Measurements from ENCODE around the gene MMD2. TPM values are rescaled to one million over a fixed set of nuclear protein-coding genes. Genes with fewer than 3 reads are reported as not detected.

MMD2 gene
- total and polyA plus RNA-seq, 2 of the 8 experiments (the other 6 are each of a cell fraction or from before 2014, with no cell fraction given), result 0.14 TPM; not detected in 1

DNA sequence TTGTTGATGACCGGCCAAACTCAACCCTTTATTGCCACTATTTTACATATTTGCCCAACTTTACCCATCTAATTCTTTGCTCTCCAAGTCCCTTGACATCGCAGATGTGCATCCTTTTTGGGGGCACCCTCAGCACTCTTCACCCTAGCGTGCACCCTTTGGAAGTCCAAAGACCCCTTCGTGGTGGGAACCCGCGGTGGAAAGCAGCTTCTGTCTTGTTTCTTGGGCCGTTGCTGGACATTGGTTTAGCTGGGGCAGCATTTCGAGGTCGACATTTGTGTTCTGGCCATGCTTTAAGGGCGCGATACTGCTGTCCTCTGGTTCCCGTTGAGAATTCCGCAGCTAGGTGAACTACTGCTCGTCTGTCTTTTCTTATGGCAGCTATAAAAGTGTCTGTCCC, 96.8 kb downstream of the MMD2 start:
- Histone ChIP-seq H3K9me3 (ENCODE audit: insufficient read depth in 2 of 2, low read depth in 1 of 2, low read length in 1 of 2) (peaks cover 2 to 6% of the 10 kb centered on the region in 2 experiments; a peak in 1 of 4 replicates), H3K23ac (ENCODE audit: insufficient read length) (no peak overlapping the region), H3K4me2 (ENCODE audit: insufficient read depth in 1 of 2, low read depth in 2 of 2, low read length in 2 of 2) (no peak overlapping the region), H3K56ac (replicated peaks; ENCODE audit: insufficient read length, low read depth, low read length) (no peak overlapping the region), H3K23me2 (ENCODE audit: low read depth, low read length) (no peaks in the 10 kb centered on the region), H4K20me1 (replicated peaks in 1 of 2; ENCODE audit: control insufficient read depth in 1 of 2, insufficient read depth in 2 of 2, low read length in 2 of 2) (no peaks in the 10 kb centered on the region), H2AK5ac (ENCODE audit: low read depth, low read length) (no peak overlapping the region), H3K18ac (ENCODE audit: extremely low read depth, low read length) (no peak overlapping the region), H3K79me1 (ENCODE audit: low read depth, low read length) (no peaks in the 10 kb centered on the region), H4K91ac (replicated peaks; ENCODE audit: insufficient read length, low read length) (no peak overlapping the region), H2AFZ (ENCODE audit: low read length) (no peak overlapping the region), H3K14ac (ENCODE audit: insufficient read length) (no peak overlapping the region), H3K4me3 (ENCODE audit: extremely low read depth in 1 of 4, insufficient read depth in 2 of 4, low read depth in 3 of 4, low read length in 4 of 4) (no peak overlapping the region), H4K5ac (ENCODE audit: insufficient read length, low read depth, low read length) (no peak overlapping the region), H3K27ac (ENCODE audit: low read depth, low read length) (no peak overlapping the region), H3K4me1 (replicated peaks in 1 of 4; ENCODE audit: control insufficient read depth in 3 of 4, insufficient read depth in 4 of 4, low read length in 3 of 4) (no peaks in the 10 kb centered on the region), H3K9ac (replicated peaks in 1 of 4; ENCODE audit: extremely low read depth in 1 of 4, low read depth in 3 of 4, low read length in 3 of 4) (no peak overlapping the region), H3K36me3 (ENCODE audit: control insufficient read depth in 2 of 4, insufficient read depth in 4 of 4, low read length in 3 of 4) (no peaks in the 10 kb centered on the region), H2BK15ac (ENCODE audit: low read length) (no peak overlapping the region), H4K8ac (ENCODE audit: extremely low read depth, insufficient read depth, low read length) (no peak overlapping the region), H3K79me2 (ENCODE audit: control insufficient read depth in 1 of 2, insufficient read depth in 2 of 2, low read length in 2 of 2) (no peaks in the 10 kb centered on the region), H2BK20ac (ENCODE audit: low read length) (no peak overlapping the region), H2BK5ac (ENCODE audit: low read depth, low read length) (no peak overlapping the region), H2BK12ac (ENCODE audit: low read depth, low read length) (no peak overlapping the region), H2BK120ac (replicated peaks; ENCODE audit: low read depth, low read length) (no peak overlapping the region), H3K27me3 (replicated peaks in 1 of 4; ENCODE audit: control insufficient read depth in 3 of 4, extremely low read depth in 1 of 4, insufficient read depth in 3 of 4, low read length in 3 of 4) (no peaks in the 10 kb centered on the region; a peak in 1 of 7 replicates), H3K4ac (replicated peaks; ENCODE audit: insufficient read length, low read depth, low read length) (no peak overlapping the region)
- WGBS, 2 experiments (ENCODE audit: extremely low coverage in 1 of 2, insufficient coverage in 1 of 2, insufficient read length in 1 of 2, insufficient replicate concordance in 2 of 2, low coverage in 1 of 2, low lambda C conversion rate in 2 of 2, missing lambda C conversion rate in 1 of 2), result 94% methylated on average over 14 of the region's 14 CpGs; no CpG with 5 or more reads in 1 of the 2 experiments
- DNase-seq (ENCODE audit: low read depth in 1 of 2, low spot score in 2 of 2), result no peak
- ChIA-PET CTCF (ENCODE audit: partially characterized antibody) (no interaction called here), POLR2A (ENCODE audit: partially characterized antibody) (interaction anchor here (1.5 kb wide), 1 partner anchor 45 kb away, joined by 5 read pairs; no protein-coding TSS in a partner anchor)
- TF ChIP-seq NANOG (IDR thresholded peaks at IDR 0.05; ENCODE audit: insufficient read depth, low read depth, low read length, poor library complexity, severe bottlenecking) (no peak), TCF12 (IDR thresholded peaks at IDR 0.05; ENCODE audit: low read depth, low read length) (no peak), EP300 (IDR thresholded peaks at IDR 0.05; ENCODE audit: borderline replicate concordance in 1 of 2, low read depth in 2 of 2, low read length in 2 of 2) (no peak), RXRA (IDR thresholded peaks at IDR 0.05; ENCODE audit: insufficient read depth, low read depth, low read length) (no peak), POLR2AphosphoS5 (IDR thresholded peaks at IDR 0.05; ENCODE audit: low read depth, low read length) (no peak)
- FAIRE-seq, result no peak

Measured in H1 (cell line).